ENCODE results near the gene PSMD2.

- TF ChIP-seq EZH2phosphoT487 (IDR thresholded peaks at IDR 0.05; ENCODE audit: low read depth) (no peak), CTCF (IDR thresholded peaks at IDR 0.05; ENCODE audit: low read depth, low read length) (no peak)
Measured at GRCh38 chr3:184355261-184356040, 56.4 kb downstream of the PSMD2 start.
